Stimulated activated CD4-positive, alpha-beta T cell treated with anti-CD3 and anti-CD28 coated beads, TNF-alpha, amount 100 ng/mL, for 48 hours (primary cell): ENCODE results near the gene PSMA6.
"Not testable (repeated sequence)": the region's sequence is repeated elsewhere in the genome, so short reads cannot be mapped to it uniquely, and the experiment has no call there.

Experiments
- DNase-seq, 3 donors: peaks; one replicate each; pipeline ENCODE4 v3.0.0-alpha.2; 2020; ENCODE audit warnings: low read depth in 3 of 3

PSMA6 gene

GRCh38 chr14:35344107-35344807 is 52.1 kb downstream of the PSMA6 start:
- no peak for DNase-seq

- DNase-seq: no peak
Observed at GRCh38 chr14:35346738-35347322, 54.6 kb downstream of the PSMA6 start.

- no peak for DNase-seq
Observed at GRCh38 chr14:35347323-35348043, 55.3 kb downstream of the PSMA6 start.

GRCh38 chr14:35348044-35348380 is 55.8 kb downstream of the PSMA6 start:
- not testable (repeated sequence) for DNase-seq

GRCh38 chr14:35349496-35350365 is 57.5 kb downstream of the PSMA6 start:
- DNase-seq: no peak

- DNase-seq: no peak
Observed at GRCh38 chr14:35351497-35351896, 59.3 kb downstream of the PSMA6 start.

- no peak for DNase-seq
Observed at GRCh38 chr14:35351897-35352273, 59.7 kb downstream of the PSMA6 start.

GRCh38 chr14:35352274-35353233 is 60.4 kb downstream of the PSMA6 start:
- DNase-seq: no peak

- DNase-seq: no peak
Observed at GRCh38 chr14:35353409-35354172, 61.4 kb downstream of the PSMA6 start.

GRCh38 chr14:35355235-35355634 is 63.1 kb downstream of the PSMA6 start:
- DNase-seq: not testable (repeated sequence)

GRCh38 chr14:35355981-35356841 is 64.0 kb downstream of the PSMA6 start:
- DNase-seq: peak in 2 of 3 donors; percentile 50 to 53

GRCh38 chr14:35359655-35360054 is 67.5 kb downstream of the PSMA6 start:
- DNase-seq: not testable (repeated sequence)

GRCh38 chr14:35361141-35361480 is 68.9 kb downstream of the PSMA6 start:
- DNase-seq: no peak

GRCh38 chr14:35362450-35362849 is 70.3 kb downstream of the PSMA6 start:
- no peak for DNase-seq

GRCh38 chr14:35362911-35363374 is 70.8 kb downstream of the PSMA6 start:
- no peak for DNase-seq

GRCh38 chr14:35365130-35366055 is 73.2 kb downstream of the PSMA6 start:
- DNase-seq: peak; percentile 68 to 85 (median 81)

GRCh38 chr14:35366056-35366451 is 73.9 kb downstream of the PSMA6 start:
- DNase-seq: peak in 2 of 3 donors; percentile 21 to 31

GRCh38 chr14:35366521-35366976 is 74.4 kb downstream of the PSMA6 start:
- DNase-seq: no peak
